Measurements from ENCODE around the gene WWC1.

DNA sequence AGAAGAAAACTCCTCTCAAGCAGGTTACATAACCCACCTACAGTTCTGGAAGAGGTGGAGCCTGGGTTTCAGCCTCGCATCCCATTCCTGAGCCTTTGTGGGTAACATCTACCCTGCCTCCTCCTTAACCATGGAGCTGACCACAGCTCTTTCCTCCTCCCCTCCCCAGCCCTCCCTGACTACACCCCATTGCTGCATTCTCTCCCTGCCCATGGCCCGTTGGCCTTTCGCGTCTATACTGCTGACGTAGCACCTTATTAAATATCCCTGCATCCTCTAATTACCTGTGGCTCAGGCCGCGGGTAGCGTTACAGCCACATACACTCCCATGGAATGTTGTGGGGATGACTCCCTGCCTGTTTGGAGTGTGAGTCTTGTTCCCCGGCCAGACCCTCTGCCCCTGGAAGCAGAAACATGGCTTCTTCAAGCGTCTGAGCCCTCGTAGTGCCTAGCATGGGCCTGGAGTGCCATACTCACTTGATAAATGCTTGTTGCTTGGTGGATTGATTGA lies 72.8 kb downstream of the WWC1 start:
- TF ChIP-seq, protein P1, sequence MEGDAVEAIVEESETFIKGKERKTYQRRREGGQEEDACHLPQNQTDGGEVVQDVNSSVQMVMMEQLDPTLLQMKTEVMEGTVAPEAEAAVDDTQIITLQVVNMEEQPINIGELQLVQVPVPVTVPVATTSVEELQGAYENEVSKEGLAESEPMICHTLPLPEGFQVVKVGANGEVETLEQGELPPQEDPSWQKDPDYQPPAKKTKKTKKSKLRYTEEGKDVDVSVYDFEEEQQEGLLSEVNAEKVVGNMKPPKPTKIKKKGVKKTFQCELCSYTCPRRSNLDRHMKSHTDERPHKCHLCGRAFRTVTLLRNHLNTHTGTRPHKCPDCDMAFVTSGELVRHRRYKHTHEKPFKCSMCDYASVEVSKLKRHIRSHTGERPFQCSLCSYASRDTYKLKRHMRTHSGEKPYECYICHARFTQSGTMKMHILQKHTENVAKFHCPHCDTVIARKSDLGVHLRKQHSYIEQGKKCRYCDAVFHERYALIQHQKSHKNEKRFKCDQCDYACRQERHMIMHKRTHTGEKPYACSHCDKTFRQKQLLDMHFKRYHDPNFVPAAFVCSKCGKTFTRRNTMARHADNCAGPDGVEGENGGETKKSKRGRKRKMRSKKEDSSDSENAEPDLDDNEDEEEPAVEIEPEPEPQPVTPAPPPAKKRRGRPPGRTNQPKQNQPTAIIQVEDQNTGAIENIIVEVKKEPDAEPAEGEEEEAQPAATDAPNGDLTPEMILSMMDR (IDR thresholded peaks at IDR 0.05; ENCODE audit: poor library complexity) = no peak
- TF ChIP-seq EZH2phosphoT487 (IDR thresholded peaks at IDR 0.05; ENCODE audit: low read depth, severe bottlenecking, unreplicated experiment) = no peak
